Fibroblast of lung (primary cell): ENCODE measurements around the gene PFDN6. TPM values are rescaled to one million over a fixed set of nuclear protein-coding genes. Genes with fewer than 3 reads are reported as not detected.

Source experiments
- DNase-seq, 2 donors: peaks; one replicate each; pipeline versions ENCODE4 v3.0.0 to v3.0.0-alpha.2; 2010; ENCODE audit warnings: low read depth in 2 of 2
- H2AFZ ChIP-seq: 2 replicates; pipeline ENCODE4 v1.5.1; 2012; ENCODE audit warnings: low read length, control low read depth, inconsistent platforms
- H3K27ac ChIP-seq: 2 replicates; pipeline ENCODE4 v1.5.1; 2011; ENCODE audit warnings: low read length, control low read depth; ENCODE audit not compliant: insufficient read depth
- H3K27me3 ChIP-seq: 2 replicates; pipeline ENCODE4 v1.5.1; 2011; ENCODE audit warnings: mild to moderate bottlenecking, low read length; ENCODE audit not compliant: control insufficient read depth, insufficient read depth
- H3K36me3 ChIP-seq: 2 replicates; pipeline ENCODE4 v1.5.1; 2011; ENCODE audit warnings: low read length; ENCODE audit not compliant: control insufficient read depth, insufficient read depth
- H3K4me1 ChIP-seq: 2 replicates; pipeline ENCODE4 v1.5.1; 2011; ENCODE audit warnings: low read length; ENCODE audit not compliant: control insufficient read depth, insufficient read depth; ENCODE audit errors: extremely low read depth
- H3K4me2 ChIP-seq: 2 replicates; pipeline ENCODE4 v1.5.1; 2011; ENCODE audit warnings: low read length, control low read depth; ENCODE audit not compliant: insufficient read depth; ENCODE audit errors: extremely low read depth
- H3K4me3 ChIP-seq, 4 experiments: fragments of 200-600 bp in 1 of 4; sonication (generic) in 1 of 4; replicated peaks in 1 of 4; 2 replicates each; pipeline ENCODE4 v1.5.1; 2011 to 2016; ENCODE audit warnings: low read length in 4 of 4, low read depth in 3 of 4, mild to moderate bottlenecking in 3 of 4, control low read depth in 2 of 4, inconsistent platforms in 1 of 4, mixed read lengths in 1 of 4; ENCODE audit not compliant: insufficient read depth in 1 of 4; ENCODE audit errors: control extremely low read depth in 1 of 4
- H3K79me2 ChIP-seq: 2 replicates; pipeline ENCODE4 v1.5.1; 2012; ENCODE audit warnings: mild to moderate bottlenecking, low read length, inconsistent platforms; ENCODE audit not compliant: control insufficient read depth, insufficient read depth
- H3K9ac ChIP-seq: 2 replicates; pipeline ENCODE4 v1.5.1; 2011; ENCODE audit warnings: mild to moderate bottlenecking, low read length, control low read depth; ENCODE audit not compliant: insufficient read depth
- H3K9me3 ChIP-seq: 2 replicates; pipeline ENCODE4 v1.5.1; 2012; ENCODE audit warnings: low read depth, low read length; ENCODE audit not compliant: control insufficient read depth, insufficient read depth
- H4K20me1 ChIP-seq: 2 replicates; pipeline ENCODE4 v1.5.1; 2011; ENCODE audit warnings: low read length; ENCODE audit not compliant: control insufficient read depth, insufficient read depth; ENCODE audit errors: extremely low read depth
- EZH2 ChIP-seq: IDR thresholded peaks from 2 replicates; pipeline ENCODE4 v1.5.1; 2012; ENCODE audit warnings: low read length, control low read depth, mild to moderate bottlenecking; ENCODE audit errors: missing control alignments
- polyA plus RNA-seq, 2 donors: library from polyadenylated mRNA; depleted of rRNA in 1 of 2; stranded (reverse) in 1 of 2; unstranded in 1 of 2; fragments of >200 nt; gene quantifications; 2 replicates each; pipeline ENCODE4 v1.2.1, GENCODE V29; 2011 to 2012; ENCODE audit warnings: missing spikeins in 1 of 2
- total RNA-seq: library from RNA; depleted of rRNA; stranded (reverse); fragments of >200 nt; gene quantifications from 2 replicates; pipeline ENCODE4 v1.2.1, GENCODE V29; 2014
- TF ChIP-seq, protein P1 (sequence below), 2 donors: IDR thresholded peaks in 1 of 2; conservative IDR thresholded peaks in 1 of 2; 1 replicate in 1 of 2; 2 replicates in 1 of 2; pipeline ENCODE4 v1.5.1; 2011 to 2012; ENCODE audit warnings: low read length in 2 of 2, control low read depth in 1 of 2, inconsistent platforms in 1 of 2, low read depth in 1 of 2, mild to moderate bottlenecking in 1 of 2

The PFDN6 gene
- total and polyA plus RNA-seq, 2 donors (not counting 1 experiment from before 2014, with no cell fraction given): 39.8 to 46.7 TPM

GRCh38 chr6:33290459-33290858 is 1.1 kb downstream of the PFDN6 start:
- Histone ChIP-seq H2AFZ (no peak overlapping the region), H3K27me3 (no peaks in the 10 kb centered on the region), H4K20me1 (no peaks in the 10 kb centered on the region), H3K4me3 (peak overlapping the region; percentile 86 to 99 (median 94)), H3K4me1 (peaks cover 11% of the 10 kb centered on the region), H3K9me3 (no peaks in the 10 kb centered on the region), H3K9ac (peak overlapping the region; percentile 73), H3K27ac (peak overlapping the region; percentile 75), H3K36me3 (peaks cover 29% of the 10 kb centered on the region), H3K79me2 (peaks cover 31% of the 10 kb centered on the region), H3K4me2 (peak overlapping the region; percentile 100)
- DNase-seq: no peak
- TF ChIP-seq, protein P1, sequence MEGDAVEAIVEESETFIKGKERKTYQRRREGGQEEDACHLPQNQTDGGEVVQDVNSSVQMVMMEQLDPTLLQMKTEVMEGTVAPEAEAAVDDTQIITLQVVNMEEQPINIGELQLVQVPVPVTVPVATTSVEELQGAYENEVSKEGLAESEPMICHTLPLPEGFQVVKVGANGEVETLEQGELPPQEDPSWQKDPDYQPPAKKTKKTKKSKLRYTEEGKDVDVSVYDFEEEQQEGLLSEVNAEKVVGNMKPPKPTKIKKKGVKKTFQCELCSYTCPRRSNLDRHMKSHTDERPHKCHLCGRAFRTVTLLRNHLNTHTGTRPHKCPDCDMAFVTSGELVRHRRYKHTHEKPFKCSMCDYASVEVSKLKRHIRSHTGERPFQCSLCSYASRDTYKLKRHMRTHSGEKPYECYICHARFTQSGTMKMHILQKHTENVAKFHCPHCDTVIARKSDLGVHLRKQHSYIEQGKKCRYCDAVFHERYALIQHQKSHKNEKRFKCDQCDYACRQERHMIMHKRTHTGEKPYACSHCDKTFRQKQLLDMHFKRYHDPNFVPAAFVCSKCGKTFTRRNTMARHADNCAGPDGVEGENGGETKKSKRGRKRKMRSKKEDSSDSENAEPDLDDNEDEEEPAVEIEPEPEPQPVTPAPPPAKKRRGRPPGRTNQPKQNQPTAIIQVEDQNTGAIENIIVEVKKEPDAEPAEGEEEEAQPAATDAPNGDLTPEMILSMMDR (conservative IDR thresholded peaks at IDR 0.05 in 1 of 2, IDR thresholded peaks at IDR 0.05 in 1 of 2; ENCODE audit: low read depth in 1 of 2, low read length in 2 of 2): no peak
- no peak for TF ChIP-seq EZH2

- TF ChIP-seq, protein P1 (conservative IDR thresholded peaks at IDR 0.05 in 1 of 2, IDR thresholded peaks at IDR 0.05 in 1 of 2; ENCODE audit: low read depth in 1 of 2, low read length in 2 of 2): no peak
- no peak for TF ChIP-seq EZH2
Observed at GRCh38 chr6:33292996-33293682, 3.7 kb downstream of the PFDN6 start.

GRCh38 chr6:33294086-33294823 is 4.9 kb downstream of the PFDN6 start:
- Histone ChIP-seq H3K36me3 (peaks cover 17% of the 10 kb centered on the region), H3K9ac (no peak overlapping the region), H3K79me2 (peaks cover 12% of the 10 kb centered on the region), H3K9me3 (no peaks in the 10 kb centered on the region), H3K27me3 (no peaks in the 10 kb centered on the region), H4K20me1 (no peaks in the 10 kb centered on the region), H3K27ac (no peak overlapping the region), H3K4me3 (no peak overlapping the region), H3K4me1 (peaks cover 9% of the 10 kb centered on the region), H3K4me2 (no peak overlapping the region), H2AFZ (no peak overlapping the region)
- TF ChIP-seq, protein P1 (conservative IDR thresholded peaks at IDR 0.05 in 1 of 2, IDR thresholded peaks at IDR 0.05 in 1 of 2; ENCODE audit: low read depth in 1 of 2, low read length in 2 of 2): no peak
- TF ChIP-seq EZH2: no peak
- no peak for DNase-seq

More at GRCh38 chr6:33292996-33293682, 3.7 kb downstream of the PFDN6 start:
- Histone ChIP-seq H4K20me1 (no peaks in the 10 kb centered on the region), H3K27me3 (no peaks in the 10 kb centered on the region), H3K9me3 (no peaks in the 10 kb centered on the region), H3K27ac (no peak overlapping the region), H2AFZ (no peak overlapping the region), H3K4me2 (no peak overlapping the region), H3K4me1 (peaks cover 10% of the 10 kb centered on the region), H3K79me2 (peaks cover 20% of the 10 kb centered on the region), H3K9ac (no peak overlapping the region), H3K4me3 (no peak overlapping the region), H3K36me3 (peaks cover 17% of the 10 kb centered on the region)
- DNase-seq: no peak
